Neural cell (in vitro differentiated cells): Measurements from ENCODE around the gene DNAL4. TPM values are rescaled to one million over a fixed set of nuclear protein-coding genes. Genes with fewer than 3 reads are reported as not detected.

Experiments used
- H2AFZ ChIP-seq: fragments of 200-600, 300-800 bp; sonication (generic), shearing (Covaris generic); 2 replicates; pipeline ENCODE4 v1.6.0; 2014; ENCODE audit warnings: low read depth, mild to moderate bottlenecking, antibody characterized with exemption, low read length, moderate library complexity
- H3F3A ChIP-seq: fragments of 200-600 bp; shearing (Covaris generic); 2 replicates; pipeline ENCODE4 v1.6.1; 2016; ENCODE audit warnings: mild to moderate bottlenecking, moderate library complexity, mixed read lengths, antibody characterized with exemption, low read length; ENCODE audit not compliant: insufficient read depth, poor library complexity, severe bottlenecking
- H3K27ac ChIP-seq: fragments of 200-600, 300-800 bp; sonication (generic), shearing (Covaris generic); 2 replicates; pipeline ENCODE4 v1.5.1; 2014; ENCODE audit warnings: mild to moderate bottlenecking, low read length, moderate library complexity
- H3K27me3 ChIP-seq: fragments of 300-800, 200-600 bp; sonication (generic), shearing (Covaris generic); 2 replicates; pipeline ENCODE4 v1.6.0; 2014; ENCODE audit warnings: mild to moderate bottlenecking, low read depth, low read length, moderate library complexity; ENCODE audit not compliant: insufficient read depth
- H3K36me3 ChIP-seq: fragments of 300-800, 200-600 bp; sonication (generic), shearing (Covaris generic); 2 replicates; pipeline ENCODE4 v1.5.1; 2014; ENCODE audit warnings: mild to moderate bottlenecking, antibody characterized with exemption, low read length, moderate library complexity; ENCODE audit not compliant: insufficient read depth
- H3K4me2 ChIP-seq: fragments of 300-800, 200-600 bp; sonication (generic), shearing (Covaris generic); 2 replicates; pipeline ENCODE4 v1.6.0; 2014; ENCODE audit warnings: mild to moderate bottlenecking, low read length
- H3K4me3 ChIP-seq: fragments of 300-800, 200-600 bp; sonication (generic), shearing (Covaris generic); 2 replicates; pipeline ENCODE4 v1.5.1; 2014; ENCODE audit warnings: mild to moderate bottlenecking, low read length, moderate library complexity
- H3K79me2 ChIP-seq: fragments of 200-600 bp; shearing (Covaris generic); replicated peaks from 2 replicates; pipeline ENCODE4 v1.6.0; 2014; ENCODE audit warnings: mild to moderate bottlenecking, low read length, moderate library complexity; ENCODE audit not compliant: insufficient read depth
- H3K9ac ChIP-seq: fragments of 300-800, 200-600 bp; sonication (generic), shearing (Covaris generic); 2 replicates; pipeline ENCODE4 v1.6.1; 2016; ENCODE audit warnings: mild to moderate bottlenecking, low read length, mixed read lengths
- H3K9me2 ChIP-seq: fragments of 200-600 bp; shearing (Covaris generic); 2 replicates; pipeline ENCODE4 v1.6.1; 2016; ENCODE audit warnings: mild to moderate bottlenecking, low read length, mixed read lengths; ENCODE audit not compliant: insufficient read depth
- H3K9me3 ChIP-seq: fragments of 200-600, 300-800 bp; sonication (generic), shearing (Covaris generic); 2 replicates; pipeline ENCODE4 v1.6.1; 2016; ENCODE audit warnings: mild to moderate bottlenecking, mixed run types, low read length, moderate library complexity, mixed read lengths
- H4K20me1 ChIP-seq: fragments of 200-600 bp; shearing (Covaris generic); 2 replicates; pipeline ENCODE4 v1.6.1; 2016; ENCODE audit warnings: mild to moderate bottlenecking, mixed run types; ENCODE audit not compliant: insufficient read depth
- CTCF ChIP-seq: fragments of 450-650 bp; IDR thresholded peaks from 2 replicates; pipeline ENCODE4 v1.5.1; 2014; ENCODE audit warnings: antibody characterized with exemption, mild to moderate bottlenecking, moderate library complexity; ENCODE audit not compliant: poor library complexity, severe bottlenecking
- EP300 ChIP-seq: fragments of 450-650 bp; conservative IDR thresholded peaks from 2 replicates; pipeline ENCODE4 v1.6.1; 2014; ENCODE audit warnings: antibody characterized with exemption, mild to moderate bottlenecking, moderate library complexity; ENCODE audit not compliant: poor library complexity, severe bottlenecking
- EZH2 ChIP-seq: fragments of 200-600, 300-800 bp; shearing (Covaris generic), sonication (generic); IDR thresholded peaks from 2 replicates; pipeline ENCODE4 v1.6.1; 2014; ENCODE audit warnings: antibody characterized with exemption, low read length, borderline replicate concordance, mild to moderate bottlenecking; ENCODE audit not compliant: insufficient read depth, poor library complexity, severe bottlenecking
- MXI1 ChIP-seq: fragments of 450-650 bp; conservative IDR thresholded peaks from 2 replicates; pipeline ENCODE4 v1.6.1; 2014; ENCODE audit warnings: antibody characterized with exemption, mild to moderate bottlenecking; ENCODE audit not compliant: poor library complexity, severe bottlenecking
- POLR2AphosphoS5 ChIP-seq: IDR thresholded peaks from 2 replicates; pipeline ENCODE4 v1.6.1; 2012
- RAD21 ChIP-seq: fragments of 450-650 bp; conservative IDR thresholded peaks from 2 replicates; pipeline ENCODE4 v1.6.1; 2014; ENCODE audit warnings: antibody characterized with exemption, mild to moderate bottlenecking, moderate library complexity
- REST ChIP-seq: IDR thresholded peaks from 2 replicates; pipeline ENCODE4 v1.6.1; 2012; ENCODE audit warnings: borderline replicate concordance
- SMC3 ChIP-seq: fragments of 450-650 bp; conservative IDR thresholded peaks from 2 replicates; pipeline ENCODE4 v1.6.1; 2014; ENCODE audit warnings: antibody characterized with exemption, mild to moderate bottlenecking, moderate library complexity; ENCODE audit not compliant: poor library complexity
- TAF1 ChIP-seq: IDR thresholded peaks from 2 replicates; pipeline ENCODE4 v1.6.1; 2012; ENCODE audit warnings: low read depth
- polyA plus RNA-seq: library from polyadenylated mRNA; depleted of rRNA; stranded (reverse); fragments of >200 nt; gene quantifications from 2 replicates; pipeline ENCODE4 v1.2.3, GENCODE V29; 2014

DNAL4 gene
- polyA plus RNA-seq, 1 donor from 2014 or later = 95.0 TPM

- H3K36me3 ChIP-seq = peaks cover 3% of the 10 kb centered on the region
- H3K79me2 ChIP-seq = no peaks in the 10 kb centered on the region
- no peak overlapping the region for H3K4me3 ChIP-seq
- H3K9ac ChIP-seq = no peak overlapping the region
- no peak overlapping the region for H3K4me2 ChIP-seq
- H4K20me1 ChIP-seq = no peaks in the 10 kb centered on the region
- TF ChIP-seq POLR2AphosphoS5 (no peak), SMC3 (no peak), REST (no peak), CTCF (no peak), EP300 (no peak), TAF1 (no peak), MXI1 (no peak), RAD21 (no peak), EZH2 (no peak)
- H3K27ac ChIP-seq = no peak overlapping the region
- H2AFZ ChIP-seq = no peak overlapping the region
- H3F3A ChIP-seq = no peaks in the 10 kb centered on the region
- H3K27me3 ChIP-seq = no peaks in the 10 kb centered on the region
- no peaks in the 10 kb centered on the region for H3K9me3 ChIP-seq
- no peaks in the 10 kb centered on the region for H3K9me2 ChIP-seq
Measured at GRCh38 chr22:38745676-38746460, 48.1 kb downstream of the DNAL4 start.

GRCh38 chr22:38744981-38745380, 49.0 kb downstream of the DNAL4 start:
- TF ChIP-seq EZH2 (no peak), CTCF (no peak), SMC3 (no peak), MXI1 (no peak)
- H3K36me3 ChIP-seq = peaks cover 12% of the 10 kb centered on the region
- no peak overlapping the region for H3K9ac ChIP-seq
- no peaks in the 10 kb centered on the region for H4K20me1 ChIP-seq
- H2AFZ ChIP-seq = no peak overlapping the region
- no peaks in the 10 kb centered on the region for H3K9me3 ChIP-seq
- H3K27me3 ChIP-seq = no peaks in the 10 kb centered on the region
- H3K27ac ChIP-seq = no peak overlapping the region
- no peaks in the 10 kb centered on the region for H3K9me2 ChIP-seq
- no peak overlapping the region for H3K4me3 ChIP-seq
- no peak overlapping the region for H3K4me2 ChIP-seq
- H3F3A ChIP-seq = no peaks in the 10 kb centered on the region
- H3K79me2 ChIP-seq = no peaks in the 10 kb centered on the region
